Measurements from ENCODE around the gene CTIF.

The CTIF gene

DNA sequence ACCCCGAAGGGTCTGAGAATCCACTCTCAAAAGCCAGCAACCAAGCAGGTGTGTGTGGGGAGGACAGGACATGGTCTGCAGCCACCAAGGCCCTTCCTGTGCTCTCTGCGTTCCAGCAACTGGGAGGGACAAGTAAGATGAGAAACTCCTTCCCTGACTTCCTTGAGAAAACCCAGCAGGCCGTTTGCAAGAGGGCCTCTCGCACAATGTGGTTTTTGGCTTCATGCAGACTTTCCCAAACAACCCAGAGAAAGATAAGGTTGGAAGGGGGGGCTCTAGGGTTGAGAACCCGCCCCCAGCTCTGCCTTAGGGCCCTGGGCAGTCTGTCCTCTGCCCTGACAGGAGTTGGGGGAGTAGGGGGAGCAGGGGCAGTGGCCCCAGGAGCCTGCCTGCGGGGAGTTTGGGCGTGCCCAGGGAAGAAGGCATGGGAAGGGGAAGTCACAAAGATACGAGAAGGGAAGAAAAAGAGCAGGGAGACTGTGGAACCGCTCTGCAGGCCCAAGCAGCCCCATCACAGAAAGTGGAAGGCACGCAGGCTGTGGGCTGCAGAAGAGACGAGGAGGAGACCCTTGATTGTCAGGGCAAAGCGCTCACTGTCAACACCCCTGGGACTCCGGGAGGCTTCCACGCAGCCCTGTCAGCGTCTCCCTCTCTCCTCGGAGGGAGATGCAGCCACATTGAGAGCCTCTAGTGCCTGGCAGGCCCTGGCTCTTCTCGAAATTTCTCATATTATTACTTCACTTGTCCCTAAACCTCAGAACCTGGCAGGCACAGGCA, 312.2 kb downstream of the CTIF start:
- Mint-ChIP-seq H3K9me3 (peaks cover 8% of the 10 kb centered on the region), H3K27me3 (no peaks in the 10 kb centered on the region), H3K27ac (no peak overlapping the region), H3K36me3 (ENCODE audit: low read depth) (no peaks in the 10 kb centered on the region), H3K4me3 (no peak overlapping the region), H3K4me1 (ENCODE audit: low read depth) (peaks cover 38% of the 10 kb centered on the region)

DNA sequence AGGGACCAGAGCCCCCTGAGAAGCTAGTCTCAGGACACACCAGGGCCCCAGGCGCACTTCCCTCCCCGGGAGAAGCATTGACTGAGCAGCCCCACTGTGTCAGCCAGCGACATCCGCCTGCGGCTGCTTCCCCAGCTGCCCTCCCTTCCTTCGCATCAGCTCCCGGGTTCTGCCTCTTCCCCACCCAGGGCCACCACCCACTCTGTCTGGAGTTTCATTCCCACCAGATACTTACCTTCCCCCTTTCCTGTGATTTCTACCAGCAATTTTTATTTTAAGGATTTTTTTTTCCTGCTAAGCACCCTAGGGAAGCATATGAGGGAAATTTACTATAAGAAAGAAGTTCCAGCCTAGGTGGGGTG, 312.7 kb downstream of the CTIF start:
- H3K27me3 Mint-ChIP-seq, result no peaks in the 10 kb centered on the region
- H3K4me3 Mint-ChIP-seq, result no peak overlapping the region
- peaks cover 39% of the 10 kb centered on the region for H3K4me1 Mint-ChIP-seq (ENCODE audit: low read depth)
- no peaks in the 10 kb centered on the region for H3K36me3 Mint-ChIP-seq (ENCODE audit: low read depth)
- H3K27ac Mint-ChIP-seq, result no peak overlapping the region
- peaks cover 2% of the 10 kb centered on the region for H3K9me3 Mint-ChIP-seq

GRCh38 chr18:48852292-48852691, 313.5 kb downstream of the CTIF start:
- Mint-ChIP-seq H3K9me3 (no peaks in the 10 kb centered on the region), H3K4me1 (ENCODE audit: low read depth) (peaks cover 39% of the 10 kb centered on the region), H3K27me3 (no peaks in the 10 kb centered on the region), H3K4me3 (no peak overlapping the region), H3K27ac (peak overlapping the region; percentile 65), H3K36me3 (ENCODE audit: low read depth) (no peaks in the 10 kb centered on the region)

DNA sequence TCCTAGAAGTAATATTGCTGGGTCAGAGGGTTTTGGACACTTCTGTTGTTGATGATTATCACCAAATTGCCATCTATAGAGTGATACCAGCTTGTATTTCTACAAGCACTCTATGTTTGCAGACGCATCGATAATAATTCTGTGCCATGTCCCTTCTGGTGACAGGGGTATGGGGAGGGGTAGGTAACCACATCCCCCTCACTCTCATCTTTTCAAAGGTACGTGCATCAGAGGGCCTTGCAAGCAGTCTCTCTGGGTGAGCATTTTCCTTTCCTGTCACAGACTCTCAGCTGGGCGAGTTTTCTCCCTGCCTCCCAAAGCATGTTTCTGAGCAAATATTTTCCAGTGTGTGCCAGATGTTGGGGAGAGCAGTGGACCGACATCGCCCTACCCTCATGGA, 314.0 kb downstream of the CTIF start:
- Mint-ChIP-seq H3K36me3 (ENCODE audit: low read depth) (no peaks in the 10 kb centered on the region), H3K4me1 (ENCODE audit: low read depth) (peaks cover 38% of the 10 kb centered on the region), H3K9me3 (no peaks in the 10 kb centered on the region), H3K4me3 (no peak overlapping the region), H3K27ac (no peak overlapping the region), H3K27me3 (no peaks in the 10 kb centered on the region)

GRCh38 chr18:48853588-48853987, 314.8 kb downstream of the CTIF start:
- no peaks in the 10 kb centered on the region for H3K27me3 Mint-ChIP-seq
- no peak overlapping the region for H3K4me3 Mint-ChIP-seq
- no peak overlapping the region for H3K27ac Mint-ChIP-seq
- no peaks in the 10 kb centered on the region for H3K9me3 Mint-ChIP-seq
- H3K36me3 Mint-ChIP-seq (ENCODE audit: low read depth), result no peaks in the 10 kb centered on the region
- H3K4me1 Mint-ChIP-seq (ENCODE audit: low read depth), result peaks cover 33% of the 10 kb centered on the region

DNA sequence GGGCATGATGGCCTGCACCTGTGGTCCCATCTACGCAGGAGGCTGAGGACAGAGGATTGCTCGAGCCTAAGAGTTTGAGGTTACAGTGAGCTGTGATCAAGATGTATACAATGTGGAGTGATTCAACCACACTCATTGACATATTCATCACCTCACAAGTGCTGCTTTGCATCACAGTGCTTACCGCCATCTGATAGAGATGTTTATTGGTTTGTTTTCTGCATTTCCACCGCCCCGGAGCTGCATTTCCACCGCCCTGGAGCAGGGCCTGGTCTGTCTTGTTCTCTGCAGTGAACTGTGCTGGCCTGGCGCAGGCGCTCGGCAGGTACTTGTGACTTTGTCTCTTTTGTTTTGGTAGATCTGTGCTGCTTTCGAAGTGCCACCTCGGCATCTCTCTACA, 315.9 kb downstream of the CTIF start:
- Mint-ChIP-seq H3K4me1 (ENCODE audit: low read depth) (peaks cover 33% of the 10 kb centered on the region), H3K27me3 (no peaks in the 10 kb centered on the region), H3K27ac (no peak overlapping the region), H3K9me3 (no peaks in the 10 kb centered on the region), H3K4me3 (no peak overlapping the region), H3K36me3 (ENCODE audit: low read depth) (no peaks in the 10 kb centered on the region)

DNA sequence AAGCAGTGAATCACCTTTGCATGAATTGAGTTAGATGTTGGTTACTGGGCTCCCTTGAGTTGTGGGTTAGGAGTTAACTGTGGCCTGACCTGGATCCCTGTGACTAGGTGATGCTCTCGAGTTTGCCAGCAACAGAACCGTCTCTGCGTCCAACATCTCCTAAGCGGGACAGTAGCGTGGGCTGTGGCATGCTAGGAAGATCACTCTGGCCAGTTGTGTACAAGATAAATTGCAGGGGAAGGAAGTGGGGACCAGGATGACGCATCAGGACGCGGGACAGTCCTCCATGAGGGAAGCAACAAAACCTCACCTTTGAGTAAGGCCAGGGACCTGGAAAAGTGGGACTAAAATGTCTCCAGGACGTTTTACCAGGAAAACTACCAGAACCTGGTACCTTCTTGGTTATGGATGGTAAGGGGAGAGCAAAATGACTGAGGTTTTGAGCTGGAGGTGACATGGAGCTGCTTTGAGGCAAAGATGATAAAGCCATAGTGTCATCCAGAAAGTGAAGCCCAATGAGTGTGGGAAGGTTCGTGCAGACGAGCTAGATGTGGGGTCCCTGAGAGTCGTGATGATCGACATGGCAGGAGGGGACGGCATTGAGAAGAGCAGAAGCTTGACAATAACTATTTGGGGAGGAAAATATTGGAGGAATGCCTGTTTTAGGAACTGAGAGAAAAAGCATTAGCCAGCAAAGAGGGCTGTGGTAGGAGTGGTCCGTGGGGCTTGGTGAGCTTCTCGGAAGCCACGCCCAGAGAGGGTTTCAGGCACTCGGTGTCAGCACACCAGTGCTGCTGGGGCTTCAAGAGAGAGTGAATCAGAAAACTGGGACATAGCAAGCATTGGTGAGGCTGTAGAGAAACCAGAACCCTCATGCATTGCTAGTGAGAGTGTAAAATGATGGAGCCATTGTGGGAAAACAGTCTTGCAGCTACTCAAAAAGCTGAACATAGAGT, 316.9 kb downstream of the CTIF start:
- Mint-ChIP-seq H3K27me3 (no peaks in the 10 kb centered on the region), H3K4me1 (ENCODE audit: low read depth) (peaks cover 33% of the 10 kb centered on the region), H3K9me3 (no peaks in the 10 kb centered on the region), H3K36me3 (ENCODE audit: low read depth) (no peaks in the 10 kb centered on the region), H3K27ac (no peak overlapping the region), H3K4me3 (no peak overlapping the region)

GRCh38 chr18:48857023-48857694, 318.3 kb downstream of the CTIF start:
- Mint-ChIP-seq H3K27me3 (no peaks in the 10 kb centered on the region), H3K27ac (no peak overlapping the region), H3K9me3 (no peaks in the 10 kb centered on the region), H3K4me1 (ENCODE audit: low read depth) (peaks cover 23% of the 10 kb centered on the region), H3K4me3 (no peak overlapping the region), H3K36me3 (ENCODE audit: low read depth) (no peaks in the 10 kb centered on the region)

- Mint-ChIP-seq H3K4me3 (no peak overlapping the region), H3K36me3 (ENCODE audit: low read depth) (no peaks in the 10 kb centered on the region), H3K27me3 (no peaks in the 10 kb centered on the region), H3K27ac (no peak overlapping the region), H3K9me3 (no peaks in the 10 kb centered on the region), H3K4me1 (ENCODE audit: low read depth) (peaks cover 10% of the 10 kb centered on the region)
Observed at GRCh38 chr18:48858676-48859075, 319.8 kb downstream of the CTIF start.

- H3K27me3 Mint-ChIP-seq, result no peaks in the 10 kb centered on the region
- peak overlapping the region; percentile 42 for H3K27ac Mint-ChIP-seq
- no peaks in the 10 kb centered on the region for H3K36me3 Mint-ChIP-seq (ENCODE audit: low read depth)
- H3K9me3 Mint-ChIP-seq, result no peaks in the 10 kb centered on the region
- no peak overlapping the region for H3K4me3 Mint-ChIP-seq
- H3K4me1 Mint-ChIP-seq (ENCODE audit: low read depth), result peaks cover 8% of the 10 kb centered on the region
Observed at GRCh38 chr18:48859311-48860268, 320.8 kb downstream of the CTIF start.

GRCh38 chr18:48860269-48861180, 321.7 kb downstream of the CTIF start:
- Mint-ChIP-seq H3K4me3 (no peak overlapping the region), H3K27ac (no peak overlapping the region), H3K27me3 (no peaks in the 10 kb centered on the region), H3K9me3 (no peaks in the 10 kb centered on the region), H3K36me3 (ENCODE audit: low read depth) (no peaks in the 10 kb centered on the region), H3K4me1 (ENCODE audit: low read depth) (peaks cover 5% of the 10 kb centered on the region)

DNA sequence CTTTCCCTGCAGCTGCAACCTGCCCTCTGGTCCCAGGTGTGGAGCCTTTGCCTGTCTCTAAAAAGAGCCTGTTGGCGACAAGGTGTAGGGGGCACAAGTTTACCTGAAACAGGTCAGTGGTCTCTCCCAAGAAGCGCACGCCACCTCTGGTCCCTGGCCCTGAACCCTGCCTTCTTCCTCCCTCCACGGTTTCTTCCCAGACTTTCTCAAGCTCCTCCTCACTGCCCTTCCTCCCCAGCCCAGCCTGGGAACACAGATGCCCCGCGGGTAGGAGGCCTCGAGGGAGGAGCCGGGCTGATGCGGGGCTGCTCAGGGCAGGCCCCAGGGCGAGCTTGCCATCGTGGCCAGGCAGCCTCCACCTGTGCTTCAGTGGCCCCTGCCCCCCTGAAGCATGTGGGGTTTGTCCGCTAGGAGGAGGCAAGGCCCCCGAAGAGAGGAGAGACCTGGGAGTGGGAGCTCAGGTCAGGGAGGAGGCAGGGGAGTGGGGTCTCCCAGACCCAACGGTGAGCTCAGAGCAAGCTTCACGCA, 322.4 kb downstream of the CTIF start:
- Mint-ChIP-seq H3K36me3 (ENCODE audit: low read depth) (no peaks in the 10 kb centered on the region), H3K4me1 (ENCODE audit: low read depth) (no peaks in the 10 kb centered on the region), H3K27me3 (no peaks in the 10 kb centered on the region), H3K9me3 (no peaks in the 10 kb centered on the region), H3K4me3 (no peak overlapping the region), H3K27ac (no peak overlapping the region)

- Mint-ChIP-seq H3K27ac (no peak overlapping the region), H3K27me3 (no peaks in the 10 kb centered on the region), H3K4me3 (no peak overlapping the region), H3K9me3 (no peaks in the 10 kb centered on the region), H3K36me3 (ENCODE audit: low read depth) (no peaks in the 10 kb centered on the region), H3K4me1 (ENCODE audit: low read depth) (no peaks in the 10 kb centered on the region)
Observed at GRCh38 chr18:48862132-48862531, 323.3 kb downstream of the CTIF start.

All from stimulated activated naive CD8-positive, alpha-beta T cell treated with anti-CD3 and anti-CD28 coated beads, Interleukin-15, Interleukin-2, amounts not matched to agents 100 ng/mL and 50 ng/mL, for 24 hours (primary cell).